Daoy (cell line): ENCODE measurements around the gene ATOH8. TPM values are rescaled to one million over a fixed set of nuclear protein-coding genes. Genes with fewer than 3 reads are reported as not detected.
"Not testable (repeated sequence)": the region's sequence is repeated elsewhere in the genome, so short reads cannot be mapped to it uniquely, and the experiment has no call there.

Experiments
- DNase-seq: peaks from one replicate; pipeline ENCODE4 v3.0.0-alpha.2; 2015; ENCODE audit warnings: low read depth
- total RNA-seq: library from RNA; depleted of rRNA; stranded (reverse); fragments of >200 nt; shearing (Covaris generic); gene quantifications from 2 replicates; pipeline ENCODE4 v1.2.3, GENCODE V29; 2014; rRNA removed

The ATOH8 gene
- total RNA-seq, 1 experiment from 2014 or later, result 17.7 TPM

- no peak for DNase-seq
Observed at GRCh38 chr2:85827879-85828569, 74.2 kb downstream of the ATOH8 start.

GRCh38 chr2:85828725-85829124, 74.9 kb downstream of the ATOH8 start:
- no peak for DNase-seq

GRCh38 chr2:85829394-85829793, 75.6 kb downstream of the ATOH8 start:
- not testable (repeated sequence) for DNase-seq

GRCh38 chr2:85830645-85831044, 76.9 kb downstream of the ATOH8 start:
- DNase-seq, result no peak

GRCh38 chr2:85831735-85832134, 77.9 kb downstream of the ATOH8 start:
- no peak for DNase-seq

- no peak for DNase-seq
Observed at GRCh38 chr2:85834466-85834865, 80.7 kb downstream of the ATOH8 start.

Other genes with a start within 250 kb of the ATOH8 start
- 55.8 and 63.8 TPM in 2 replicates for gene MAT2A, start 214.8 kb upstream of the ATOH8 start, total RNA-seq
- 23.3 and 60.0 TPM in 2 replicates for gene GGCX, start 192.5 kb upstream of the ATOH8 start, total RNA-seq
- gene VAMP8, start 176.4 kb upstream of the ATOH8 start, total RNA-seq, result 6.0 and 9.8 TPM in 2 replicates
- 2.1 and 2.6 TPM in 2 replicates for gene VAMP5, start 169.6 kb upstream of the ATOH8 start, total RNA-seq
- 314 and 360 TPM in 2 replicates for gene RNF181, start 158.2 kb upstream of the ATOH8 start, total RNA-seq
- gene TMEM150A, start 151.3 kb upstream of the ATOH8 start, total RNA-seq, result 0.65 and 4.0 TPM in 2 replicates
- gene C2orf68, start 141.9 kb upstream of the ATOH8 start, total RNA-seq, result 9.4 and 20.0 TPM in 2 replicates
- 87.5 and 123 TPM in 2 replicates for gene USP39, start 137.8 kb upstream of the ATOH8 start, total RNA-seq
- gene SFTPB, start 85.8 kb upstream of the ATOH8 start, total RNA-seq, result not detected in 2 replicates
- gene GNLY, start 59.6 kb upstream of the ATOH8 start, total RNA-seq, result not detected in 2 replicates
- gene ST3GAL5, start 135.0 kb downstream of the ATOH8 start, total RNA-seq, result 24.5 and 31.9 TPM in 2 replicates